ENCODE measurements around the gene TMEM89. TPM values are rescaled to one million over a fixed set of nuclear protein-coding genes. Genes with fewer than 3 reads are reported as not detected.

The TMEM89 gene
- total RNA-seq, 2 donors from 2014 or later: not detected

GRCh38 chr3:48635222-48636021 is 13.9 kb upstream of the TMEM89 start, which contains the start of gene SLC26A6:
SLC26A6 (minus strand) TSS chr3:48635461; CDS start chr3:48635393, 68 bp downstream.
- Mint-ChIP-seq H3K4me1 (ENCODE audit: low read depth) (peaks cover 26% of the 10 kb centered on the region), H3K27ac (peak within 1 kb of the TSS; percentile 88), H3K4me3 (peak within 1 kb of the TSS; percentile 89 to 94), H3K36me3 (ENCODE audit: insufficient read depth in 2 of 2) (peaks cover 0 to 2% of the 10 kb centered on the region in 2 donors), H3K9me3 (no peaks in the 10 kb centered on the region), H3K27me3 (ENCODE audit: low read depth) (no peaks in the 10 kb centered on the region)
- peak; percentile 94 for ATAC-seq (replicated peaks in 1 of 2)
- peak; percentile 97 to 98 for DNase-seq

GRCh38 chr3:48634661-48635221 is 13.2 kb upstream of the TMEM89 start:
- peaks cover 26% of the 10 kb centered on the region for H3K4me1 Mint-ChIP-seq (ENCODE audit: low read depth)
- peak; percentile 10 to 18 for ATAC-seq (replicated peaks in 1 of 2)

GRCh38 chr3:48633743-48634142 is 12.2 kb upstream of the TMEM89 start:
- H3K36me3 Mint-ChIP-seq (ENCODE audit: insufficient read depth in 2 of 2): peaks cover 0 to 7% of the 10 kb centered on the region in 2 donors
- peaks cover 26% of the 10 kb centered on the region for H3K4me1 Mint-ChIP-seq (ENCODE audit: low read depth)
- H3K9me3 Mint-ChIP-seq: no peaks in the 10 kb centered on the region
- H3K4me3 Mint-ChIP-seq: peak overlapping the region; percentile 89 to 94
- ATAC-seq (replicated peaks in 1 of 2): no peak
- DNase-seq: no peak
- H3K27ac Mint-ChIP-seq: no peak overlapping the region
- no peaks in the 10 kb centered on the region for H3K27me3 Mint-ChIP-seq (ENCODE audit: low read depth)

More at GRCh38 chr3:48634661-48635221, 13.2 kb upstream of the TMEM89 start:
- Mint-ChIP-seq H3K9me3 (no peaks in the 10 kb centered on the region), H3K27me3 (ENCODE audit: low read depth) (no peaks in the 10 kb centered on the region), H3K27ac (no peak overlapping the region), H3K36me3 (ENCODE audit: insufficient read depth in 2 of 2) (peaks cover 0 to 2% of the 10 kb centered on the region in 2 donors), H3K4me3 (peak overlapping the region; percentile 89 to 94)
- peak; percentile 55 to 56 for DNase-seq

GRCh38 chr3:48633256-48633655 is 11.7 kb upstream of the TMEM89 start:
- ATAC-seq (replicated peaks in 1 of 2) (no peak), DNase-seq (no peak)
- peaks cover 26% of the 10 kb centered on the region for H3K4me1 Mint-ChIP-seq (ENCODE audit: low read depth)
- H3K36me3 Mint-ChIP-seq (ENCODE audit: insufficient read depth in 2 of 2): peaks cover 0 to 7% of the 10 kb centered on the region in 2 donors
- no peak overlapping the region for H3K27ac Mint-ChIP-seq
- H3K9me3 Mint-ChIP-seq: no peaks in the 10 kb centered on the region
- H3K4me3 Mint-ChIP-seq: peak overlapping the region in 1 of 2 donors; percentile 89
- no peaks in the 10 kb centered on the region for H3K27me3 Mint-ChIP-seq (ENCODE audit: low read depth)

GRCh38 chr3:48631516-48632448 is 10.2 kb upstream of the TMEM89 start:
- peaks cover 22% of the 10 kb centered on the region for H3K4me1 Mint-ChIP-seq (ENCODE audit: low read depth)
- no peak overlapping the region for H3K4me3 Mint-ChIP-seq
- H3K9me3 Mint-ChIP-seq: no peaks in the 10 kb centered on the region
- DNase-seq: no peak
- no peak overlapping the region for H3K27ac Mint-ChIP-seq
- H3K27me3 Mint-ChIP-seq (ENCODE audit: low read depth): no peaks in the 10 kb centered on the region
- ATAC-seq (replicated peaks in 1 of 2): no peak
- peaks cover 2 to 12% of the 10 kb centered on the region in 2 donors for H3K36me3 Mint-ChIP-seq (ENCODE audit: insufficient read depth in 2 of 2)

GRCh38 chr3:48630833-48631232 is 9.3 kb upstream of the TMEM89 start:
- no peak overlapping the region for H3K27ac Mint-ChIP-seq
- peaks cover 2 to 12% of the 10 kb centered on the region in 2 donors for H3K36me3 Mint-ChIP-seq (ENCODE audit: insufficient read depth in 2 of 2)
- ATAC-seq (replicated peaks in 1 of 2) (no peak), DNase-seq (no peak)
- peaks cover 15% of the 10 kb centered on the region for H3K4me1 Mint-ChIP-seq (ENCODE audit: low read depth)
- H3K27me3 Mint-ChIP-seq (ENCODE audit: low read depth): no peaks in the 10 kb centered on the region
- no peaks in the 10 kb centered on the region for H3K9me3 Mint-ChIP-seq
- H3K4me3 Mint-ChIP-seq: no peak overlapping the region

- H3K9me3 Mint-ChIP-seq: no peaks in the 10 kb centered on the region
- DNase-seq (no peak), ATAC-seq (replicated peaks in 1 of 2) (no peak)
- no peak overlapping the region for H3K27ac Mint-ChIP-seq
- H3K36me3 Mint-ChIP-seq (ENCODE audit: insufficient read depth in 2 of 2): peaks cover 2 to 12% of the 10 kb centered on the region in 2 donors
- H3K4me1 Mint-ChIP-seq (ENCODE audit: low read depth): peaks cover 13% of the 10 kb centered on the region
- H3K27me3 Mint-ChIP-seq (ENCODE audit: low read depth): no peaks in the 10 kb centered on the region
- no peak overlapping the region for H3K4me3 Mint-ChIP-seq
Observed at GRCh38 chr3:48630407-48630806, 8.8 kb upstream of the TMEM89 start.

- H3K36me3 Mint-ChIP-seq (ENCODE audit: insufficient read depth in 2 of 2): peaks cover 2 to 12% of the 10 kb centered on the region in 2 donors
- ATAC-seq (replicated peaks in 1 of 2): no peak
- H3K27ac Mint-ChIP-seq: no peak overlapping the region
- no peaks in the 10 kb centered on the region for H3K27me3 Mint-ChIP-seq (ENCODE audit: low read depth)
- no peaks in the 10 kb centered on the region for H3K9me3 Mint-ChIP-seq
- no peak overlapping the region for H3K4me3 Mint-ChIP-seq
- no peak for DNase-seq
- peaks cover 13% of the 10 kb centered on the region for H3K4me1 Mint-ChIP-seq (ENCODE audit: low read depth)
Observed at GRCh38 chr3:48629894-48630293, 8.3 kb upstream of the TMEM89 start.

- no peak overlapping the region for H3K27ac Mint-ChIP-seq
- H3K36me3 Mint-ChIP-seq (ENCODE audit: insufficient read depth in 2 of 2): peaks cover 2 to 12% of the 10 kb centered on the region in 2 donors
- ATAC-seq (replicated peaks in 1 of 2) (no peak), DNase-seq (no peak)
- no peak overlapping the region for H3K4me3 Mint-ChIP-seq
- H3K27me3 Mint-ChIP-seq (ENCODE audit: low read depth): no peaks in the 10 kb centered on the region
- no peaks in the 10 kb centered on the region for H3K9me3 Mint-ChIP-seq
- peaks cover 11% of the 10 kb centered on the region for H3K4me1 Mint-ChIP-seq (ENCODE audit: low read depth)
Observed at GRCh38 chr3:48628277-48629017, 6.9 kb upstream of the TMEM89 start.

GRCh38 chr3:48625600-48625999 is 4.0 kb upstream of the TMEM89 start:
- Mint-ChIP-seq H3K4me1 (ENCODE audit: low read depth) (peaks cover 7% of the 10 kb centered on the region), H3K36me3 (ENCODE audit: insufficient read depth in 2 of 2) (peaks cover 2 to 14% of the 10 kb centered on the region in 2 donors), H3K9me3 (no peaks in the 10 kb centered on the region), H3K27me3 (ENCODE audit: low read depth) (no peaks in the 10 kb centered on the region), H3K4me3 (no peak overlapping the region), H3K27ac (no peak overlapping the region)
- DNase-seq (no peak), ATAC-seq (replicated peaks in 1 of 2) (no peak)

GRCh38 chr3:48624767-48625166 is 3.2 kb upstream of the TMEM89 start:
- H3K4me1 Mint-ChIP-seq (ENCODE audit: low read depth): peaks cover 7% of the 10 kb centered on the region
- DNase-seq (no peak), ATAC-seq (replicated peaks in 1 of 2) (no peak)
- no peak overlapping the region for H3K4me3 Mint-ChIP-seq
- H3K27ac Mint-ChIP-seq: peak overlapping the region; percentile 35
- H3K36me3 Mint-ChIP-seq (ENCODE audit: insufficient read depth in 2 of 2): peaks cover 2 to 14% of the 10 kb centered on the region in 2 donors
- no peaks in the 10 kb centered on the region for H3K9me3 Mint-ChIP-seq
- H3K27me3 Mint-ChIP-seq (ENCODE audit: low read depth): no peaks in the 10 kb centered on the region

GRCh38 chr3:48623851-48624547 is 2.4 kb upstream of the TMEM89 start:
- H3K4me1 Mint-ChIP-seq (ENCODE audit: low read depth): peaks cover 7% of the 10 kb centered on the region
- H3K27me3 Mint-ChIP-seq (ENCODE audit: low read depth): no peaks in the 10 kb centered on the region
- DNase-seq: no peak
- H3K9me3 Mint-ChIP-seq: peaks cover 0 to 1% of the 10 kb centered on the region in 2 donors
- no peak for ATAC-seq (replicated peaks in 1 of 2)
- H3K27ac Mint-ChIP-seq: no peak overlapping the region
- H3K36me3 Mint-ChIP-seq (ENCODE audit: insufficient read depth in 2 of 2): peaks cover 2 to 11% of the 10 kb centered on the region in 2 donors
- H3K4me3 Mint-ChIP-seq: no peak overlapping the region
